Measurements from ENCODE around the gene PPP1R2C.

The PPP1R2C gene

GRCh38 chrX:42735250-42735649 lies 42.7 kb downstream of the PPP1R2C start:
- H3K27me3 ChIP-seq (ENCODE audit: low read length), result no peaks in the 10 kb centered on the region
- H3K4me2 ChIP-seq (ENCODE audit: low read depth, low read length, poor library complexity, severe bottlenecking), result no peak overlapping the region
- H3K79me2 ChIP-seq (ENCODE audit: insufficient read depth, low read length), result no peaks in the 10 kb centered on the region
- TF ChIP-seq EZH2phosphoT487 (conservative IDR thresholded peaks at IDR 0.05; ENCODE audit: low read length) (no peak), CTCF (IDR thresholded peaks at IDR 0.05; ENCODE audit: insufficient read depth, low read length, poor library complexity, severe bottlenecking) (no peak)
- H3K9ac ChIP-seq (ENCODE audit: low read length), result no peak overlapping the region
- no peaks in the 10 kb centered on the region for H4K20me1 ChIP-seq (ENCODE audit: low read depth, low read length)
- no peak overlapping the region for H3K4me3 ChIP-seq (ENCODE audit: insufficient read depth, low read length, poor library complexity, severe bottlenecking)
- H3K9me2 ChIP-seq (replicated peaks; ENCODE audit: insufficient read depth, low read length), result no peaks in the 10 kb centered on the region
- no peaks in the 10 kb centered on the region for H3K36me3 ChIP-seq (ENCODE audit: low read length)
- H2AFZ ChIP-seq (ENCODE audit: low read depth, low read length, severe bottlenecking), result no peak overlapping the region
- H3K9me3 ChIP-seq (ENCODE audit: insufficient read depth, low read length), result no peaks in the 10 kb centered on the region
- H3F3A ChIP-seq (ENCODE audit: insufficient read depth), result no peaks in the 10 kb centered on the region
- no peak overlapping the region for H3K27ac ChIP-seq (ENCODE audit: low read depth, low read length)

GRCh38 chrX:42732506-42732905 lies 45.5 kb downstream of the PPP1R2C start:
- H3K4me3 ChIP-seq (ENCODE audit: insufficient read depth, low read length, poor library complexity, severe bottlenecking), result no peak overlapping the region
- no peaks in the 10 kb centered on the region for H3K9me3 ChIP-seq (ENCODE audit: insufficient read depth, low read length)
- H3K27me3 ChIP-seq (ENCODE audit: low read length), result no peaks in the 10 kb centered on the region
- no peak overlapping the region for H3K9ac ChIP-seq (ENCODE audit: low read length)
- H3K79me2 ChIP-seq (ENCODE audit: insufficient read depth, low read length), result no peaks in the 10 kb centered on the region
- TF ChIP-seq EZH2phosphoT487 (conservative IDR thresholded peaks at IDR 0.05; ENCODE audit: low read length), result no peak
- no peak for TF ChIP-seq CTCF (IDR thresholded peaks at IDR 0.05; ENCODE audit: insufficient read depth, low read length, poor library complexity, severe bottlenecking)
- H3K36me3 ChIP-seq (ENCODE audit: low read length), result no peaks in the 10 kb centered on the region
- no peaks in the 10 kb centered on the region for H4K20me1 ChIP-seq (ENCODE audit: low read depth, low read length)
- no peaks in the 10 kb centered on the region for H3K9me2 ChIP-seq (replicated peaks; ENCODE audit: insufficient read depth, low read length)
- no peak overlapping the region for H2AFZ ChIP-seq (ENCODE audit: low read depth, low read length, severe bottlenecking)
- H3K4me2 ChIP-seq (ENCODE audit: low read depth, low read length, poor library complexity, severe bottlenecking), result no peak overlapping the region
- H3F3A ChIP-seq (ENCODE audit: insufficient read depth), result no peaks in the 10 kb centered on the region
- no peak overlapping the region for H3K27ac ChIP-seq (ENCODE audit: low read depth, low read length)

Data from SU-DHL-6 (cell line).